Activated CD4-positive, alpha-beta T cell treated with anti-CD3 and anti-CD28 coated beads for 4 hours (primary cell): ENCODE data around the gene LHPP.

Experiments used
- DNase-seq, 2 donors: peaks; one replicate each; pipeline ENCODE4 v3.0.0-alpha.2; 2020

The LHPP gene

DNA sequence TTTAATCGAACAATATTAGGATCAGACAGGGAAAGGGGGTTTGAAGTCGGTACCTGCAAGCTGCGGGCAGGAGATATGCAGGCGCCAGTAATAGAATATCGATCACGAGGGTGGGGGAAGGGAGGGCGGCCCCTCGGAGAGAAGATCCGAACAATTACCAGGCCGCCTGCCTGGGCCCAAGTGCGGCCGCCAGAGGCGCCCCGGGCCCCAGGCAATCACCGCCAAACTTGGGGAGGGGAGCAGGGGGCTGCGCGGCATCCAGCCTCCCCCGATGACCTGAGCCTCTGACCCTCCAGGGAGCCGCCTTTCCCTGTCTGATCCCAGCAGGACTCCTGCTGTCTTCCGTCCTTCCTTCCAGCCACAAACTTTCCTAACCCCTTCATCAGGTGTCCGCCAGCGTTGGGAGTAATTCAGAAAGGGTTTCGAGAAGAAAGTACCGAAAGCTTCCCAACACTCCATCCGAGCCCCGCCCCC is 12.9 kb upstream of the LHPP start:
- no peak for DNase-seq

DNA sequence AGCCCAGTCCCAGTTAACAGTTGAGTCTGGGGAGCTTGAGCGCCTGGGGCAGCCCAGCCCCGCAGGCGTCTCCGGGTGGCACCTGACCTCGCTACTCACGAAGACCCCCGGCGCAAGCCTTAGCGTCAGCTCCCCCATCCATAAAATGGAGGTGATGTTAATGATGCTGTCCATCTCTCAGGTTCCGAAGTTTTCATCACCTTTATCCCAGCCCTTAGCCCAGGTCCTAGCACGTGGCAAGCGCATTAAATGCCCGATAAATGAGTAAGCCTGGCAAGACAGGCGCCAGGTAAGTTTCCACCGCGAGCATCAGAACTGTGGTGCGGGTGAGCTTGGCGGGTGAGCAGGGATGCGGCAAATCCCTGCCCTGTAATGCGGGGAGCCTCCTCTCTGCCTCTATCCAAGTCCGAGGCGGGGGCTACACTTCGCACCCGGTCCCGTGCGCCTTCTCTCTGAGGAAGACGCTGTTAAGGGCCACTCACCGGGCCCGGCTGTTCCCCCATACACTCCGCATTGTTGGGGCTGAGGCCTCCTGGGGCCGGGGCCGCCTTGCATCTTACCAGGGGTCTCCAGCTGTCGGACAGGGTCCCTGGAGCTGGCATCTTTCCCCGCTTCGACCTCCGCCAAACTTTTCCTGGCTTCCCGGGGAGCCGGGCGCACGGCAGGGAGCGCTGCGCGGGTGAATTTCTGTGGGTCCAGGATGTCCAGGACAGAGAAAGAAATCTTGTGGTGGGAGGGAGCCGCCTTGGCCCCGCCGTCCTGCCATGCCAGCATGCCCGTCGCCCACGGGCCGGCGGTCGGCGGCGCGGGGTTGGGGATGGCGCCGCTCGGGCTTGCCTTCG is 12.2 kb upstream of the LHPP start:
- no peak for DNase-seq

- no peak for DNase-seq
These were observed 11.4 kb upstream of the LHPP start, which contains the start of gene NKX1-2 for GRCh38 chr10:124450012-124450782. TSS of gene NKX1-2 (minus strand) at chr10:124450035. CDS start at chr10:124449943, 92 bp downstream.

GRCh38 chr10:124450783-124451057 is 10.9 kb upstream of the LHPP start:
- DNase-seq = no peak

DNA sequence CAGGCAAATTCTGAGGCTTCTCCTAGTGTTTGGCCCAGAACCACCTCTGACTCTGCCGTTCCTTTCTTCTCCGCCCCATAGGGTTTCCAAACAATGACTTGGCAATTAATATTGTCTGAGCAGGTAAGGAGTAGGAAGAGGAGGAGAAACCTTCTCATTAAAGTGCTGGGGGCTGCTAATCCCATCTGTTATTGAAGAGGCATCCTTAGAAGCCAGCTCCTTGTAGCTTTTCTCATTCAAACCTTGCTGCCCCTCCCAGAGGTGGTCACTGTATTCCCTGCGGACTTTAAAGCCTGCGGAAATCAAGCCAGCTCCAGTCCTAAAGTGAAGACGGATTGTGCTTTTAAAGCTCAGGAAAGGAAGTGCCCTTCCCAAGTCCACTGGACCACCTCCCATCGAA is 10.3 kb upstream of the LHPP start:
- DNase-seq = no peak

- no peak for DNase-seq
These were observed 7.5 kb upstream of the LHPP start for GRCh38 chr10:124453960-124454610.

DNA sequence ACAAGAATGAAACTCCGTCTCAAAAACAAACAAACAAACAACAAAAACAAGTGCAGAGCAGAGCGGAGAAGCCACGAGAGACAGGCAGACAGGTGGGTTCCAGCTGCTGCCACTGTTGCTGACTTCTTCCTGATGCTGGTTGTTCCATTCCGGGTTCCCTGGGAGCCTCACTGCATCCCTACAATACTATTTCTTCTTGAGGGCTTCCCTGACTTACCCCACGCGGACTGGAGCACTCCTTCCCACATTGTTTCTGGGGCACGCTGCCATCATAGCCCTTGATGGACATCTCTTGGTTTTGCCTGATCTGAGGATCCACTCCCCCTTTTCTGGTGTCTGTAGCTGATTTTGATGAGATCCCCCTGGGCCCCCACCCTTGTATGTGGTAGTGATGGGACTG is 6.2 kb upstream of the LHPP start:
- DNase-seq = no peak

DNA sequence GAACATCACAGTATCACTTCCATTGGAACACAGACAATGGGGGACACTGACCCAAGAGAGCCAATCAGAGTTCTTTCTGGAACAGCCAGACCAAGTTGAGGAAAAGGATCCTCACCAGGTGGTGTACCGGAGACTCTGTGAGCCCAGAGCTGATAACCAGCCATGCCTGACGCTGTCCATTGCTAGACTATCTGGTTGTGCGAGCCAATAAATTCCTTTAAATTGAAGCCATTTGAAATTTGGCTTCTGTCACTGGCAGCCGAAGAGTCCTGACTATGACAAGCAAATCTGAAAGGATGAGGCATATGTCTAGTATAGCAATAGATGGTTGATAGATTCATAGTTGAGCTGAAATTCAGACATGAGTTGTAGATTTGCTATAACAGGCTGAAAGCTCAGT is 3.1 kb upstream of the LHPP start:
- no peak for DNase-seq

GRCh38 chr10:124458889-124459288 is 2.7 kb upstream of the LHPP start:
- no peak for DNase-seq

- DNase-seq = no peak
These were observed 2.2 kb upstream of the LHPP start for GRCh38 chr10:124459395-124459794.

DNA sequence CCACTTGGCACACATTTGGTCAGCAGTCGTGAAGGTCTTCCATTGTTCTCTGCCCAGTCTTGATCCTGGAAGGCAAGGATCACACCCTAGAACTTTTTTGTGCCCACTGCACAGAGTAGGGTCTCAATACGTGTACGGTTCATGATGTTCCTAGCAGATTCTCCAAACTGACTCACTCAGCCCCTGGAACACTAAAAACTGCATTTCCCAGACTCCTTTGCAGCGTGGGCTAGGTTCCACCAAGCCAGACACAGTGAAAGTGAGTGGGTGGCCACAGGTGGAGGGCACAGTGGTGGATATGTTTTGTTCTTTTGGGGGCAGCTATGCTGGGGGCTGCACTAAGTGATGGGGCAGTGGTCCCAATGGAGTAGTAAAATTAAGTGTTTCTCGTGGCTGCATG is 1.5 kb upstream of the LHPP start:
- DNase-seq = no peak

DNA sequence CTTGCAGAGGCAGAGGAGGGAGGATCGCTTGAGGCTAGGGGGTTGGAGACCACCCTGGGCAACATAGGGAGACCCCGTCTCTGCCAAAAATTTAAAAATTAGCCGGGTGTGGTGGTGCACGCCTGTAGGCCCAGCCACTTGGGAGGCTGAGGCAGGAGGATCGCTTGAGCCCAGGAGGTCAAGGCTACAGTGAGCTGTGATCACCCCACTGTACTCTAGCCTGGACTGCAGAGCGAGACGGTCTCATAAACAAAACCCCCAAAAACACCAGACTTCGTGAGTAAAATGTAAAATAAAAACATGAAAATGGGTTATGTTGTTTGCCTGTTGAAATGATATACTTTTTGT is 699 bp downstream of the LHPP start:
- no peak for DNase-seq

GRCh38 chr10:124464028-124464965 is 2.7 kb downstream of the LHPP start:
- DNase-seq = no peak

DNA sequence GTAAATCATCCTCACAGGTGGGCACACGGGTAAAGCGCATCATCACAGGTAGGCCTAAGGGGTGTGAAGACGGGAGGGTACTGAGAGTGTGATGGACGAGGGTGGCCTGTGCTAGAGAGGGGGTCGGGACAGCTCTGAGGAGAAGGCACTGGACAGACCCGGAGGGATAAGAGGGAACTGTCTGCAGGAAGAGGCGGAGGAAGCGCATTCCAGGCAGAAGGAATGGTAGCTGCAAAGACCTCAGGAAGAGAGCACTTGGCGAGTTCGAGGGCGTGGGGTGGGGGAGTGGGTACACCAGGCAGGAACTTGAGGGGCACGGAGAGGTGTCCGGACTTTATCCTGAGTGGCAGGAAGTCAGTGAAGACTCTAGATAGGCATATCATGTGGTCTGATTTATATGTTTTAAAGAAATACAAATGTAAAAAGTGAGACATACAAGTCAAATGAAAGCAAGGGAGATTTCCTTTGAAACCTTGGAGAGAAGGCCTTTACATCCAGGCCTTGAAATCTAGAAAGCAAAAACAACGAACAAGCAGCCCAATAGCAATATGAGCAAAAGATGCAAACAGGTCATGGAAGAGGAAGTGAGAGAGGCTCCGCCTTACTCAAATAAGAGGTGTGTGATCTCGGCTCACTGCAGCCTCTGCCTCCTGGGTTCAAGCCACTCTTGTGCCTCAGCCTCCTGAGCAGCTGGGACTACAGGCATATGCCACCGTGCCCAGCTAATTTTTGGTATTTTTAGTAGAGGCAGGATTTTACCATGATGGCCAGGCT is 3.6 kb downstream of the LHPP start:
- no peak for DNase-seq

- no peak for DNase-seq
These were observed 4.3 kb downstream of the LHPP start for GRCh38 chr10:124465777-124466488.

- DNase-seq = no peak
These were observed 5.5 kb downstream of the LHPP start for GRCh38 chr10:124467165-124467564.

- no peak for DNase-seq
These were observed 7.0 kb downstream of the LHPP start for GRCh38 chr10:124468624-124469023.

DNA sequence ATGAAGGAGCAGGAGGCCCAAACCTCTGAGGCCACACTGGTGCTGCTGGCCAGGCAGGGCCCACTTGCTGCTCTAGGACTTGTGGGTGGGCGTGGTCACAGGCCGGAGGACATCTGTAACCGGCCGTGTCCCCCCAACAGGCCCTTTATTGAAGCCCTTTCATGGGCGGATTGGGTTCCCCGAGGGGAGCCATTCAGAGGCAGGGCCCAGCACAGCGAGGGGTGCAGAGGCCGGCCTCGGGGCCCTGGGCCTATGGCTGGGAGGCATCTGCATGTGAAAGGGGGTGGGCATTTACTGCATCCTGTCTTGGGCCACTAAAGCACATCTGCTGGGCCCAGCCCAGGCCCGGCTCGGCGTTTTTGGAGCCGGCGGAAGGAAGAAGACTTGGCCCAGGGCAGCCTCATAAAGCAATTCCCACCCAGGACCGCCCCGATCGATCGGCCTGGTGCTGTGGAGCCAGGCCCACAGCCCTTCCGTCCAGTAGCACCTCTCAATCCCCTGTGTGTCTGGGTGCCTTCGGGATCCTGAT is 8.4 kb downstream of the LHPP start:
- DNase-seq = no peak

DNA sequence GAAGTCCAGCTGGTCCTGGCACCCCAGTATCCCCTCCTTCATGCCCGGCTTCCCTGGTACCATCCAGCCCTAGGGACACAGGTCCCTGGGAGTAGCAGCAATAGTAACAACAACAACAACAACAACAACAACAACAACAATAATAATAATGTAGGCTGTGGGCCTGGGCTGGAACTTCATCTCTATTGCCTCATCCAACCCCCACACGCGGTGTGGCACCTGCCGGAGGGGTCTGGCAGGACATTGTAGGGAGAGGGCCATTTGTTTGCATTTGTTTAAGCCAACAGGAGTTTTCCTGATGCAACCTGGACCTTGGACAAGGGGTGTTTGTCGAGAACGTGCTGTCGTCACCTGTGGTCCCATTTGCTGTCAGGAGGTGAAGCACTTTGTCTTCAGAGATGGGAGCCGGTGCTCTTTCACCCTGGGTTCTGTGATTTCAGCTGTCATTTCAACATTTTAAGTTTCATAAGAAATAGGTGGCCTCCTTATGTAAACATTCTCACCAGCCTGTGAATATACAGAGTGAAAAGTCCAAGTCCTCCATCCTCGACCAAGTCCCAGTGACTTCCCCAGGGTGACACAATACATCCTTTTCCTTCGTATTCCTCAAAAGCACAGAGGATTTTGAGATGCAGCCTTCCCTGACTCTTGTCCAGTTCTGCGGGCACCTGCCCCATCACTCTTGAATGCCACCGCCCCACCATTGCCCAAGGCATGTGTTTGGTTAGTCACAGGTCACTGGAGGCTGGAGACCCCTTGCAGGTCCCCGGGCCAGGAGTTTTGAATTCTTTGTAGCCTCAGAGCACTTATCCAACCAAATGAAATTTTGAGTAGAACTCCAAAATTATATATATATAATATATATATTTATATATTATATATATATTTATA is 9.2 kb downstream of the LHPP start:
- no peak for DNase-seq

DNA sequence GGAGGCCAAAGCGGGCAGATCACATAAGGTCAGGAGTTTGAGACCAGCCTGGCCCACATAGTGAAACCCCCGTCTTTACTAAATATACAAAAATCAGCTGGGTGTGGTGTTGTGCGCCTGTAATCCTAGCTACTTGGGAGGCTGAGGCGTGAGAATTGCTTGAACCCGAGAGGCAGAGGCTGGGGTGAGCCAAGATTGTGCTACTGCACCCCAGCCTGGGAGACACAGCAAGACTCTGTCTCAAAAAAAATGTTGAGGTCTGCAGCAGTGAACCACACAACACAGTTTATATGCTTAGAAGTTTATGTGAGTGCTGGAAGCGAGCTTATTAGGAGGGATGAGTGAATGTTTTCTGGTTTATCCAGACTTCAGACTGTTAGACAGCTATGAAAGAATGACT is 10.4 kb downstream of the LHPP start:
- DNase-seq = no peak
